C4-2B (cell line): ENCODE results near the gene PNMA8A.

ENCODE experiments used
- CTCF ChIP-seq: fragments of 450-650 bp; conservative IDR thresholded peaks from 2 replicates; pipeline ENCODE4 v1.5.1; 2017; ENCODE audit warnings: mild to moderate bottlenecking
- ZFX ChIP-seq: fragments of 450-650 bp; IDR thresholded peaks from 2 replicates; pipeline ENCODE4 v1.6.1; 2017

- TF ChIP-seq CTCF (no peak), ZFX (no peak)
Measured at GRCh38 chr19:46456930-46457329, 14.4 kb downstream of the PNMA8A start.
